ENCODE measurements around the gene ZBTB7C. TPM values are rescaled to one million over a fixed set of nuclear protein-coding genes. Genes with fewer than 3 reads are reported as not detected.

ZBTB7C gene
- total and polyA plus RNA-seq, 4 experiments from 2014 or later, result 0.23 TPM; not detected in 3

DNA sequence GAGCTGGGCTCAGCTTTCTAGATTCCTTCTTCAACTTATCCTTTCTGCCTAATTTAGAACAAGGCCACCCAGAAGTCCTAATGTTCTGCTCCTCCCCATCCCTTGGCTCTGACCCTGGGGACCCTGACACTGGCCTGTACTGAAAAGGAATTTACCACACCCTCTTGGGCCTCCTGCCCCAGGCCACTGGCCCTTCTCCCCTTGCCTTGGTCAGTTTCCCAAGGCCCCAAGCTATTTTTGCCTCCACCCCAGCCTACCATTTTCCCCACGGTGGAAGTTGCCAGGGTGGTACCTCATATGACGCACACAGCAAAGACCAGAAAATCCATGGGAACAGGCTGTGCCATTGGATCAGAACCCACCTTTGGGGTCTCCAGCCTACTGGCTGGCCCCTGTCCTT, 72.1 kb downstream of the ZBTB7C start:
- Histone ChIP-seq H3K36me3 (ENCODE audit: insufficient read depth, low read length) (no peaks in the 10 kb centered on the region), H3K27me3 (ENCODE audit: insufficient read depth, low read length) (no peaks in the 10 kb centered on the region), H3K27ac (ENCODE audit: low read depth, low read length) (no peak overlapping the region), H3K4me1 (ENCODE audit: insufficient read depth, low read length) (no peaks in the 10 kb centered on the region), H3K9me3 (ENCODE audit: control insufficient read depth in 1 of 2, low read length in 2 of 2) (no peaks in the 10 kb centered on the region), H3K4me3 (ENCODE audit: low read length in 2 of 2) (no peak overlapping the region)
- H3K4me1 Mint-ChIP-seq, result no peaks in the 10 kb centered on the region
- intact Hi-C loops (cut with micrococcal nuclease), result no loop called here
- H3K4me3 Mint-ChIP-seq, result no peak overlapping the region
- CTCF ChIA-PET (ENCODE audit: partially characterized antibody), result no interaction called here
- H3K27me3 Mint-ChIP-seq, result peaks cover 0 to 8% of the 10 kb centered on the region in 2 donors
- no peak overlapping the region for H3K27ac Mint-ChIP-seq
- POLR2A ChIA-PET (ENCODE audit: partially characterized antibody), result no interaction called here
- no peaks in the 10 kb centered on the region for H3K36me3 Mint-ChIP-seq
- H3K9me3 Mint-ChIP-seq, result no peaks in the 10 kb centered on the region
- DNase-seq, result no peak

- intact Hi-C loops (cut with micrococcal nuclease), result no loop called here
- Mint-ChIP-seq H3K9me3 (no peaks in the 10 kb centered on the region), H3K27me3 (peaks cover 0 to 10% of the 10 kb centered on the region in 2 donors), H3K27ac (no peak overlapping the region), H3K4me3 (no peak overlapping the region), H3K4me1 (no peaks in the 10 kb centered on the region), H3K36me3 (no peaks in the 10 kb centered on the region)
- ChIA-PET CTCF (ENCODE audit: partially characterized antibody) (no interaction called here), POLR2A (ENCODE audit: partially characterized antibody) (no interaction called here)
- no peaks in the 10 kb centered on the region for H3K9me3 ChIP-seq (ENCODE audit: control insufficient read depth in 1 of 2, low read length in 2 of 2)
- H3K4me1 ChIP-seq (ENCODE audit: insufficient read depth, low read length), result no peaks in the 10 kb centered on the region
- H3K36me3 ChIP-seq (ENCODE audit: insufficient read depth, low read length), result no peaks in the 10 kb centered on the region
- DNase-seq, result no peak
- no peaks in the 10 kb centered on the region for H3K27me3 ChIP-seq (ENCODE audit: insufficient read depth, low read length)
- H3K27ac ChIP-seq (ENCODE audit: low read depth, low read length), result no peak overlapping the region
- H3K4me3 ChIP-seq (ENCODE audit: low read length in 2 of 2), result no peak overlapping the region
Measured at GRCh38 chr18:48336332-48336731, 72.9 kb downstream of the ZBTB7C start.

DNA sequence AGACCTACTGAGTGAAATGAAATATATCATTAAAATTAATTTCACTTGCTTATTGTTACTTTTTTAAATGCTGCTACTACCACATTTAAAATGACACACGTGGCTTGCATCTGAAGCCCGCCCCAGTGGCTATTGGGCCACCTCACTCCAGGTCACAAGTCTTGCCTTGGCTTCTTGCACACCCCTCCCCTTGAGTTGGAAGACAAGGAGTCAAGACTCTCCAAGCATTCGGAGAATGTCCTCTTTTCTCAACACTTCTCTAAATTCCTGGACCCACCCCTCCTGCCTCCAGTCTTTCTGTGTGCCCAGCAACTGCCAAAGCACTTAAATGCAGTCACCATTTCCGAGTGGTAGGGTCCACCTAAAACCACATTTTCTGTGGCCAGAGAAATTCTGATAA, 73.4 kb downstream of the ZBTB7C start:
- CTCF ChIA-PET (ENCODE audit: partially characterized antibody), result no interaction called here
- H3K4me1 Mint-ChIP-seq, result no peaks in the 10 kb centered on the region
- H3K27ac ChIP-seq (ENCODE audit: low read depth, low read length), result no peak overlapping the region
- no peaks in the 10 kb centered on the region for H3K36me3 Mint-ChIP-seq
- no peaks in the 10 kb centered on the region for H3K9me3 Mint-ChIP-seq
- H3K9me3 ChIP-seq (ENCODE audit: control insufficient read depth in 1 of 2, low read length in 2 of 2), result no peaks in the 10 kb centered on the region
- POLR2A ChIA-PET (ENCODE audit: partially characterized antibody), result no interaction called here
- no peak overlapping the region for H3K4me3 Mint-ChIP-seq
- no peak overlapping the region for H3K27ac Mint-ChIP-seq
- no peak for DNase-seq
- H3K27me3 Mint-ChIP-seq, result peaks cover 0 to 9% of the 10 kb centered on the region in 2 donors
- H3K4me1 ChIP-seq (ENCODE audit: insufficient read depth, low read length), result no peaks in the 10 kb centered on the region
- H3K27me3 ChIP-seq (ENCODE audit: insufficient read depth, low read length), result no peaks in the 10 kb centered on the region
- H3K4me3 ChIP-seq (ENCODE audit: low read length in 2 of 2), result no peak overlapping the region
- no peaks in the 10 kb centered on the region for H3K36me3 ChIP-seq (ENCODE audit: insufficient read depth, low read length)
- intact Hi-C loops (cut with micrococcal nuclease), result no loop called here

- Histone ChIP-seq H3K9me3 (ENCODE audit: control insufficient read depth in 1 of 2, low read length in 2 of 2) (no peaks in the 10 kb centered on the region), H3K36me3 (ENCODE audit: insufficient read depth, low read length) (no peaks in the 10 kb centered on the region), H3K27ac (ENCODE audit: low read depth, low read length) (no peak overlapping the region), H3K4me1 (ENCODE audit: insufficient read depth, low read length) (no peaks in the 10 kb centered on the region), H3K27me3 (ENCODE audit: insufficient read depth, low read length) (no peaks in the 10 kb centered on the region), H3K4me3 (ENCODE audit: low read length in 2 of 2) (no peak overlapping the region)
- Mint-ChIP-seq H3K36me3 (no peaks in the 10 kb centered on the region), H3K4me3 (no peak overlapping the region), H3K27me3 (peaks cover 0 to 10% of the 10 kb centered on the region in 2 donors), H3K9me3 (no peaks in the 10 kb centered on the region), H3K27ac (no peak overlapping the region), H3K4me1 (no peaks in the 10 kb centered on the region)
- DNase-seq, result no peak
- intact Hi-C loops (cut with micrococcal nuclease), result no loop called here
- POLR2A ChIA-PET (ENCODE audit: partially characterized antibody), result no interaction called here
- CTCF ChIA-PET (ENCODE audit: partially characterized antibody), result no interaction called here
Measured at GRCh38 chr18:48334845-48335244, 74.3 kb downstream of the ZBTB7C start.

DNA sequence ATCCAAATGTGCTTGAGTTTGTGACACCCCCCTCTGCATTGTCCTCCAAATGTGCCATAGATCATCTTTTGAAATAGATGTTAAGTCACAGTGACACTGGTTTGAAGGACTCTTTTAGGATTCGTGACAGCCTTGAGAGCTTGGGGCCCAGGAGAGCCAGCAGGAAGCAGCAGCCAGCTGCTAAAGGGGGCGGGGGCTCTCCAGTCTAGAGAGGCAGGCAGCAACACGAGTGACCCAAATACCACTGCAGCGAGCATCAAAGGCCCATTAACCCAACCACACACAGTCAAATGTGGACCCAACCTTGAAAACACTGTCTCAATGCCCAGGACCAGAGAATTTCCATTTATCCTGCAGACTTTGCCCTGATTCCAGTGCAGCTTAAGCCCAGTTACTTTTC, 75.6 kb downstream of the ZBTB7C start:
- H3K27me3 ChIP-seq (ENCODE audit: insufficient read depth, low read length), result no peaks in the 10 kb centered on the region
- Mint-ChIP-seq H3K36me3 (no peaks in the 10 kb centered on the region), H3K9me3 (no peaks in the 10 kb centered on the region), H3K27me3 (peaks cover 0 to 10% of the 10 kb centered on the region in 2 donors), H3K27ac (peak overlapping the region in 1 of 7 donors; percentile 53), H3K4me3 (no peak overlapping the region), H3K4me1 (no peaks in the 10 kb centered on the region)
- ChIA-PET POLR2A (ENCODE audit: partially characterized antibody) (no interaction called here), CTCF (ENCODE audit: partially characterized antibody) (no interaction called here)
- no peak overlapping the region for H3K27ac ChIP-seq (ENCODE audit: low read depth, low read length)
- H3K4me1 ChIP-seq (ENCODE audit: insufficient read depth, low read length), result no peaks in the 10 kb centered on the region
- intact Hi-C loops (cut with micrococcal nuclease), result no loop called here
- H3K9me3 ChIP-seq (ENCODE audit: control insufficient read depth in 1 of 2, low read length in 2 of 2), result no peaks in the 10 kb centered on the region
- no peaks in the 10 kb centered on the region for H3K36me3 ChIP-seq (ENCODE audit: insufficient read depth, low read length)
- DNase-seq, result no peak
- H3K4me3 ChIP-seq (ENCODE audit: low read length in 2 of 2), result no peak overlapping the region

DNA sequence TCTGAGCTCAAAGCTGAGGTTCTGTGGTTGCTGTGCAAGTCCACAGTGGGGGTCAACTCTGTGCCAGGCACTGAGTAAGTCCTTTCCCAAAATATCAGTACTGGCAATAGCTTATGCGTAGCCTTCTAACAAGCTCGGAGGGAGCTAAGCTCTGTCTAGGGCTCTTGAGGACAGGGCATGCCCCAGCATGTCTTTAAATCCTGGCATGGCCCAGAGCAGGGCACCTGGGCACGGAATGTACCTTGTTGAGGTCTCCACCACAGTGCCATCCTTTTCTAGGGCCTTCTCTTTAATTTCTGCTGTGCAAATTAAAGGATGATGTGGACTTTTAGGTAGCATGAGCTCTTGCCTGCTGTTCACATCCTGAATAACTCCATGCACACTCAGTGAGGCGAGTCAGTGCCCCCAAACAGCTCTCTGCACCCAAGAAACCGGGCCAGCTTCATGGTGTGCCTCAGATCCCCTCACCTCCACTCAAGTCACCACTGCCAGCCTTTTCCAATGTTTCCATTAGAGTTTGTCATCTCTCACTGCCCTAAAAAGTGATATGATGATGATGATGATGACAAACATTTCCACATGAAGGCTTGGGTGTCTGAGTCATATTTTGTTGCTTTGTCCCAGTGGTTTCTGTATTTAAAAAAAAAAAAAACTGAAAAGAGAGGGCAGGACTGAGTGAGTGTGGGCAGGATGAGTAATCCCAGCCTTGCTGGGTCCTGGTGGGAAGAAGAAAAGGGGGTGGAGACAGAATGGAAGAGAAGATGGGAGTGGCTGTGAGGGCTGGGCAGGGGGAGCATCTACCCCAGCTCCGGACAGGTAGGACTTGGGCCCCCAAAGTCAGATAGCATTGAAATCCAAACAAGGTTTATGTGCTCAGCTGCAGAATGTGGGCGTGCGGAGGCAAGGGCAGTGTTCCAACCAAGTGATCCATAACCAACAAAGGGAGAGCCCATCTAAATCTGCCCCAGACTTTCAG, 78.9 kb downstream of the ZBTB7C start:
- Mint-ChIP-seq H3K4me1 (no peaks in the 10 kb centered on the region), H3K9me3 (no peaks in the 10 kb centered on the region), H3K4me3 (no peak overlapping the region), H3K27me3 (peaks cover 4 to 12% of the 10 kb centered on the region in 2 donors), H3K27ac (no peak overlapping the region), H3K36me3 (no peaks in the 10 kb centered on the region)
- Histone ChIP-seq H3K36me3 (ENCODE audit: insufficient read depth, low read length) (no peaks in the 10 kb centered on the region), H3K27me3 (ENCODE audit: insufficient read depth, low read length) (no peaks in the 10 kb centered on the region), H3K27ac (ENCODE audit: low read depth, low read length) (no peak overlapping the region), H3K4me1 (ENCODE audit: insufficient read depth, low read length) (no peaks in the 10 kb centered on the region), H3K9me3 (ENCODE audit: control insufficient read depth in 1 of 2, low read length in 2 of 2) (no peaks in the 10 kb centered on the region), H3K4me3 (ENCODE audit: low read length in 2 of 2) (no peak overlapping the region)
- no peak for DNase-seq
- CTCF ChIA-PET (ENCODE audit: partially characterized antibody), result no interaction called here
- POLR2A ChIA-PET (ENCODE audit: partially characterized antibody), result no interaction called here
- intact Hi-C loops (cut with micrococcal nuclease), result no loop called here

DNA sequence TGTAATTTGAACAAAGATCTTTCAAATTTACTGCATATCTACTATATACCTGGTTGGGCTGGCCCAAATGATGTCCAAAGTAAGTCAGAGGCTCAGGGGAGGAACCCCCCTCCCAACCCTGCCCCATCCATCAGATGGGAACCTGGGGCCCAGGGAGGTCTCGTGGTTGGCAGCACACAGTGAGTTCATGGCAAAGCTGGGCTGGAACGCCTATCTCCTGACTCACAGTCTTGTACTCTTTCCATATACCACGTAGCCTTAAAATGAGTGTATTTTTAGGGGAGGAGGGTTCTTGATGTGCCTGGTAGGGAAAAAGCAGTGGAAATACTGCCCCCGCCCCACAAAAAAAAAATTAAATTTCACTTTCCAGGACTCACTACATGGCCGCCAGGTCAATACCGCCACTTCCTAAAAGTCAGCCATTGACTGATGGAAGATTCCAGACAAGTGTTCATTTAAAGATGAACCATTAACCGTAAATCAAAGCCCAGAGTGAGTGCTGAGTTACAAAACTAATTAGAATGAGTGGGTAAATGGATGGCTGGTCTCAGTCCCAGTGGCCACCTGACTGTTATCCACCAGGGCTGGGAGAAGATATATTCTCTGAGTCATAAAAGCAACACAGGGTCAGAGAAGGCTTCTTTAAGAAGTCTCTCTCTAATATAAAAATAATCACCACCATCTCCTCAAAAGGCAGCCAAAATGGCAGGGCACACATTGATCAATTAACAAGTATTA, 80.5 kb downstream of the ZBTB7C start:
- CTCF ChIA-PET (ENCODE audit: partially characterized antibody), result no interaction called here
- no peaks in the 10 kb centered on the region for H3K9me3 Mint-ChIP-seq

More for the DNA sequence above, 80.5 kb downstream of the ZBTB7C start:
- no peak overlapping the region for H3K27ac Mint-ChIP-seq
- H3K27ac ChIP-seq (ENCODE audit: low read depth, low read length), result no peak overlapping the region
- H3K4me3 Mint-ChIP-seq, result no peak overlapping the region
- intact Hi-C loops (cut with micrococcal nuclease), result no loop called here
- POLR2A ChIA-PET (ENCODE audit: partially characterized antibody), result no interaction called here
- H3K27me3 ChIP-seq (ENCODE audit: insufficient read depth, low read length), result no peaks in the 10 kb centered on the region
- no peak overlapping the region for H3K4me3 ChIP-seq (ENCODE audit: low read length in 2 of 2)
- no peaks in the 10 kb centered on the region for H3K36me3 ChIP-seq (ENCODE audit: insufficient read depth, low read length)
- no peaks in the 10 kb centered on the region for H3K4me1 Mint-ChIP-seq
- H3K9me3 ChIP-seq (ENCODE audit: control insufficient read depth in 1 of 2, low read length in 2 of 2), result no peaks in the 10 kb centered on the region
- H3K36me3 Mint-ChIP-seq, result no peaks in the 10 kb centered on the region
- H3K27me3 Mint-ChIP-seq, result peaks cover 4 to 11% of the 10 kb centered on the region in 2 donors
- H3K4me1 ChIP-seq (ENCODE audit: insufficient read depth, low read length), result no peaks in the 10 kb centered on the region
- DNase-seq, result no peak

Data from CD4-positive, alpha-beta memory T cell (primary cell).